HG03571 (cell line): ENCODE data around the gene PLXND1.

Experiments used
- ATAC-seq: cut with Tn5 transposase; IDR thresholded peaks from one replicate; pipeline ENCODE4 v1.9.1; 2021; ENCODE audit not compliant: unreplicated experiment

PLXND1 gene

DNA sequence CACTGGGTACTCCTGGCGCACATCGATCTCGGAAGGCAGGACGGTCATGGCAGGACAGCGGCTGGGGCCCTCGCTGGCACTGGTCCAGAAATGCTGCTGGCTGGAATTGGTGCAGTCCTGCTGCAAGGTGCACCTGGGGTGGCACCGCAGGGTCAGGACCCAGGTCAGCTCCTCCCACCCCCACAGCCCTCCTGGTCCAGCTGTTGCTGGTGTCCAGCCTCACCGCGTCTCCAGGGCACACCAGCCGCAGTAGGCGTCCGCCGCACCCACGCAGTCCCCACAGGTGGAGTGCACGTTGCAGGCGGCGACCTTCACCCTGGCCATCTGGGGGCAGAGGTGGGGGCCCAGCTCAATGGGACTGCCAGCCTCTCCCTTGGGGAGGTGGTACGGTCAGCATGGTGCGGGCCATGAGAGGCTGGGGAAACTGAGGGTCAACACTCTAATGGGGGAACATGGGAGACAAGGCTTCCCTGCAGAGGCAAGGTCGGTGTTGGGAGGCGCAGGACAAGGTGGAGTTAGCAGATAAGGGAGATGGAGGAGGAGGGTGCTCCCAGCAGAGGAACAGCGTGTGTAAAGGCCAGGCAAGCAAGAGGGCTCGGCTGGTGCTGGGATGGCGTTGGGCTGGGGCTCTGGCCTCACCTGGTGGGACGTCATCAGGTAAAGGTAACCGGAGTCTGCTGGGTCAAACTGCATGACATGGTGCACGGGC, 20.4 kb downstream of the PLXND1 start:
- ATAC-seq = no peak

DNA sequence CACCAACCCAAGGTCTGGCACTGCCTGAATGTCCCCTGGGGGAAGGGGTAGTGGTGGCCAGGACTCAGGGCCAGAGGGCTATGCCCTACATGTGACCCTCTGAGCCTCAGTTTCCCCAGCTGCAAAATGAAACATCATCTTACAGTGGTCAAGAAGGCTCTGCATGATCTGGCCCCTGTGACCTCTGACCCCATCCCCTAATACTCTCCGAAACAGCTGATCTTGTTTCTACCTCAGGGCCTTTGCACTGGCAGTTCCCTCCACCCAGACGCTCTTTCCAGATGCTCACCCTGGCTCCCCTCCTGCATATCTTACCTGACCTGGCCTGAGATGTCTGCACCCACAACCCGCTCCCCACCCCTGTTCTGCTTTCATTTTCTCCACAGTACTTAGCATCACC, 21.8 kb downstream of the PLXND1 start:
- ATAC-seq = no peak

- ATAC-seq = no peak
Observed at GRCh38 chr3:129583289-129583688, 23.2 kb downstream of the PLXND1 start.

GRCh38 chr3:129582799-129583198, 23.7 kb downstream of the PLXND1 start:
- ATAC-seq = no peak

- no peak for ATAC-seq
Observed at GRCh38 chr3:129581623-129582022, 24.9 kb downstream of the PLXND1 start.

DNA sequence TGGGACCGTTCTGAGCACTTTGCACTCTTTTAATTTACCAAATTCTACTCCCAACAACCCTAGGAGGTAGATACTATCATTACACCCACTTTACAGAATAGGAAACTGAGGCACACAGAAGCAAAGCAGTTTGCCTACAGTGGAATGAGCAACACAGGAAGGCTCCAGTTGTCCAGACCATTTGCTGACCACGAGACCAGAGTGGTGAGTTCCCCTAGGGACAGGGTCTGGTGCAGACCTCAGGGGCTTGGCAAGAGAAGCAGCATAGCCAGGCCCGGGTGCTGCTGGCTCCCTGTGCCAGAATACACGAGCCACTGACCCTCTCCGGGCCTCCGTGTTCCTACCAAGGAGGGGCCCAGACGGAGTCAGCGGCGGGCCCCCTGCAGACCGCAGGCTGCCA, 26.5 kb downstream of the PLXND1 start:
- ATAC-seq = no peak

GRCh38 chr3:129577925-129578786, 28.3 kb downstream of the PLXND1 start:
- ATAC-seq = peak; percentile 53

DNA sequence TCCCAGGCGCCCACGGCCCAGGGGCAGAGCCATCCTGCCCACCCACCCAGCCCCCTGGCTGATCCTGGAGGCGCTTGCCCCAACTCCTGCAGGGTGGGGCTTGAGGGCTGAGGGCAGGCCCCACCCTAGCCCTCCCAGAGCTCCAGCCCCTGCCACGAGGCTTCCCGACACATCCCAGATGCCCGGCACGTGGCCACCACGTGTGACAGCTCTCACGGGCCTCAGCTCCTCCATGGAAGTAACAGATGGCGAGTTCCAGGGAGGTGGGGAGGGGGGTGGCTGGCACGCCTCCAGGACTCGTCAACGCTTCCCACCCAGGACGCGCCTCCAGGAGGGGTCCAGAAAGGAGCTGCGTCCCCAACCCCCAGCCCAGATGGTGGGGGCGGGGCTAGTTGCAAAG, 29.1 kb downstream of the PLXND1 start:
- ATAC-seq = no peak

DNA sequence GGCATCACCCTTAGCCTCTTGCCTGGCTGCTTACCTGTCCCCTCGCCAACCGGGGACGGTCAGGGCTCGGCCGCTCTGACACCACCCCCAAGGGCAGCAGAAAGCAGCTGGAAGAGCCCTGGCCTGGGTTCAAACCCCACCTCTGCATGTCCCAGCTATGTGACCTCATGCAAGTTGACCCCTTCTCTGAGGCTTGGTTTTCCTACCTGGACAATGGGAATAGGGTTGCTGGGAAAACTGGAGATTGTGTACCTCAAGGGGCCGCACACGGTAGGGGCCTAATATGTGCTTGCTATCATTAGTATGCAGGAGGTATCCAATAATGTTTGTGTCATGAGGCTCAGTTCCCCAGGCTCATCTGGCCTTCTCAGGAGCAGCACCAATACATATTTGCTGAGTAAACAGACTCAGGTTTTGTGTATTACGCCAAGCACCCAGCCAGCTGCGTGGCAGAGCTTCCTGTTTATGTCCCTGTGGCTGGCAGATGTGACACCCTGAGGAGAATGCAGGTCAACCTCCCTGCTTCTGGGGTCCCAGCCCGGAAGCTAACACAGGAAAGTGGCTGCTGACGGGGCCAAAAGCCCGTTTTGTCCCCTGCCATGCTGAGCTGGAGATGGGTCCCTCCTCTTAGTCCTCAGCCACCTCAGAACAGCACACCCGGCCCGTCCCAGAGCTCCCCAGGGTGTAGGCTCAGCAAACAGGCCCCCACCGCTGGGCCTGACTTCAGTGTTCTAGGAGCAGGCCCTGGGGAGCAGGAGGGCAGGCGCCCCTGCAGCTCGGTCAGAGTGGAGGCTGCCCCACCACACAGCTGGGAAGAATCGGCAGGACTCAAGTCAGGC, 29.7 kb downstream of the PLXND1 start:
- no peak for ATAC-seq

DNA sequence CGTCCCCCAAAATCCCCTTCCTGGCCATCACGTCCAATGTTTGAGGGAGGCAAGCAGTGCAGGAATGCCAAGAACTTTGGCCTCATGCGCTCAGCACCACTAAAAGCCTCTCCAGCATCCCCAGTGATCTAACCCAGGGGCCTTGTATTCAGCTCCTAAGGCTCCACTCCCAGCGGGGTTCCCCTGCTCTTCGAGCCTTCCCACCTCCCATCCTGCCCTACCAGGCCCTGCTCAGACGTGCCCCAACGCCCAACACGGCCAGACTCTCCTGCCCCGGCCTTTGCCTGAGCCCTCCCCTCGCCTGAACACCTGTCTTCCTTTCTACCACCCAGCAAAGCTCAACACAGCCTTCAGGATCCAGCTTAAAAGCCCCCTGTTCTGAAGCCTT, 30.5 kb downstream of the PLXND1 start:
- ATAC-seq = no peak

GRCh38 chr3:129575233-129575996, 31.1 kb downstream of the PLXND1 start:
- ATAC-seq = no peak

GRCh38 chr3:129574206-129574605, 32.3 kb downstream of the PLXND1 start:
- ATAC-seq = no peak

GRCh38 chr3:129573493-129573892, 33.0 kb downstream of the PLXND1 start:
- ATAC-seq = no peak

GRCh38 chr3:129572603-129573002, 33.9 kb downstream of the PLXND1 start:
- no peak for ATAC-seq

DNA sequence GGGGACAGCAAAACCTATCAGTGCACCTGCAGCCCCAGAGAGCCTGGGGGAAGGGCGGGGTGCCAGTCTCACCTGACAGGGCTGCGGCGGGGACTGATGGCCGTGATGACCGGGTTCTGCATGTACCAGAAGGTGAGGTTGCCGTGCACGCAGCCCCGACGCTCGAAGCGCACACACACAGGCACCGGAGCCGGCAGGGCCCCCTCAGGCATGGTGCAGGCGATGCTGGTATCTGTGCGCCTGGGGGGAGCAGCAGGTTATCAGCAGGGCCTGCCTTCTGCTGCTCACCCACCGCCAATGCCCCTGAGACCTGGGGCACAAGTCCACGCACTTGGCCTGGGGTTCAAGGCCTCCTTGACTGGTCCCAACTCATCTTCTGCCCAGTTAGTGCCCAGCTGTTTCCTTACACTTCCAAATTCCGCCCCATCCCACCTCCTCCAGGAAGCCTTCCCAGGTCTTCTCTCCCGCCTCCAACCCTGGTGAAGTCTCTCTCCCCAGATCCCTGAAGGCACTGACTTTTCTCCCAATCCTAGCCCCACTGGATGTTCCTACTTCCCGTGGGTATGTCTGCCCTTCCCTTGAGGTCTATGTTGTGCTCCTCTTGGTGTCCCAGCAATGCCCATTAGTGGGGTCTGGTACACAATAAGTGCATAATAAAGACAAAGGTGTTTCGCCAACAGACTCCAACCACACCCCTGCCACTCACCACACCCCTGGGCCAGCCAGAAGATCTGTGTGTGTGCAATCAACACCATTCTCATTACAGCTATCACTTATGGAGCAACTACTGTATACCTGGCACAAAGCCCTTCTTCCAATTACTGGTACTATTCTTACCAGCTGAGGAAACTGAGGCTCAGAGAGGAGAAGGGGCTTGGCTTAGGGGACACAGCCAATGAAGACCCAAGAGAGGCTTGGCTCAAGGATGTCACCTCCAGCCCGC, 34.6 kb downstream of the PLXND1 start:
- no peak for ATAC-seq

DNA sequence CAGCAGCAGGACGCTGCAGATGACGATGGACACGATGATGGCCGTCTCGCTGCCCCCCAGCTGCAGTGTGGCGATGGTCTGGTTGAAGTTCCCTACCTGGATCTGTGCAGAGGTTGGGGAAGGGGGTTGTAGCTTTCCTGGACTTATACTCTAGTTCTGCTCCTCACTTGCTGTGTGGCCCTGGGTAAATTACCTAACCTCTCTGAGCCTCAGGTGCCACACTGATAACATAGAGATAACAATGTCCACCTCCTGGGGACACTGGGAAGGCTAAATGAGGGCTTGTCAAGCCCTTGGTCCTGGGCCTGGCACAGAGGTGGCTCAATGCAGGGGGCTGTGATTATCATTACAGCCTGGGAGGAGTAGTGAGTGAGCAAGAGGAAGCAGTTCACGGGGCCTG, 36.6 kb downstream of the PLXND1 start:
- no peak for ATAC-seq

DNA sequence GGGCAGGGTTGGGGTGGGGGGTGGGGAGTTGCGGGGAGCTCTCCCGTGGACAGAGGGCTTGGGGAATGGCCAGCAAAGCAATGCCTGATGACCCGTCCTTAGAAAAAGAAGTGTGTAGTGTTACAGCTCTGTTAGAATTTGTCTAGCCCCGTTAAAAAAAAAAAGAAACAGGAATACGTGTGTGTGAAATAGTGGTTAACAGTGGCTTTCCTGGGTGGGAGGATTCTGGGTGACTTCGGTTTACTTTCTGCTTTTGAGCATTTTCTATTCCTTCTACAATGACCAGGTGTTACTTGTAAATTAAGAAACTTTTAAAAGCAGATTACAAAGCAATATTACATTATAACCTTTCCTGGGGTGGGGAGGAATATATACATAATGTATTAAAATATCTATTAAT, 38.5 kb downstream of the PLXND1 start:
- ATAC-seq = no peak

DNA sequence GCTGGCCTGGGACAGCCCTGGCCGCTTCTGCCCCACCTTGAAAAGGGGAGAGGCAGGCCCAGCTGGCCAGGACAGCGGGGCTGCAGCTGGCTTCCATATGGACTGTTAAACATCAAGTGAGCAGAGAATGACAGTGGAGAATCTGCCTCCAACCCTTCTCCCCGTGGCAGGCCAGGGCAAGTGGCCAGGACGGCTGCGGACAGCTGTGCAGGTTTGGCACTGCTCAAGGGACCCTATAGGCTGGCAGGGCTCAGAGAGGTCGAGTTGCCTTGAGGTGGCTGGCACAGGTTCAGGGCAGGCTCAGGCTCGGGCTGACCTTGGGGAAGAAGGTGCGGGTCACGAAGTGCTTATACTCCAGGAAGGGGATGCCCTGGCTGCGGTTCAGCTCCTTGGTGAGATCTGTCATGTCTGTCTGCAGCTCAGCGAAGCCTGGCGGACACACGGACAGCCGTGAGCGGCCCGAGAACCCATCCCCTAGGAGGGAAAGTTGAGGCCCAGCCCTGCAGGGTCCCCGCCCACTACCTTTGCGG, 39.2 kb downstream of the PLXND1 start:
- ATAC-seq = no peak

- no peak for ATAC-seq
Observed at GRCh38 chr3:129565902-129566301, 40.6 kb downstream of the PLXND1 start.
